ENCODE results near the gene SMARCD3.
A peak's percentile ranks its signal among the peaks of the same experiment; 100 is the strongest.

The SMARCD3 gene

GRCh38 chr7:151213826-151214225 lies 34.7 kb downstream of the SMARCD3 start:
- no peak for TF ChIP-seq Cebpa-rat (IDR thresholded peaks at IDR 0.05)
- Histone ChIP-seq H3K4me2 (no peak overlapping the region), H3K27me3 (no peaks in the 10 kb centered on the region), H4K20me1 (peaks cover 42% of the 10 kb centered on the region), H3K27ac (no peak overlapping the region), H3K4me3 (no peak overlapping the region), H3K4me1 (no peaks in the 10 kb centered on the region), H3K9me3 (no peaks in the 10 kb centered on the region), H3K36me3 (peaks cover 80% of the 10 kb centered on the region), H3K9ac (no peak overlapping the region)

GRCh38 chr7:151212626-151213025 lies 35.9 kb downstream of the SMARCD3 start:
- H3K4me1 ChIP-seq, result peaks cover 5% of the 10 kb centered on the region

GRCh38 chr7:151211155-151211772 lies 37.2 kb downstream of the SMARCD3 start:
- peaks cover 17% of the 10 kb centered on the region for H3K4me1 ChIP-seq
- peaks cover 54% of the 10 kb centered on the region for H3K36me3 ChIP-seq
- H3K27me3 ChIP-seq, result no peaks in the 10 kb centered on the region
- H3K9me3 ChIP-seq, result no peaks in the 10 kb centered on the region
- H3K27ac ChIP-seq, result no peak overlapping the region
- H4K20me1 ChIP-seq, result peaks cover 42% of the 10 kb centered on the region
- TF ChIP-seq Cebpa-rat (IDR thresholded peaks at IDR 0.05), result no peak
- H3K4me3 ChIP-seq, result no peak overlapping the region
- no peak overlapping the region for H3K4me2 ChIP-seq
- H3K9ac ChIP-seq, result no peak overlapping the region

More at GRCh38 chr7:151212626-151213025, 35.9 kb downstream of the SMARCD3 start:
- no peak overlapping the region for H3K9ac ChIP-seq
- peaks cover 42% of the 10 kb centered on the region for H4K20me1 ChIP-seq
- peaks cover 68% of the 10 kb centered on the region for H3K36me3 ChIP-seq
- no peak for TF ChIP-seq Cebpa-rat (IDR thresholded peaks at IDR 0.05)
- H3K4me2 ChIP-seq, result no peak overlapping the region
- H3K4me3 ChIP-seq, result no peak overlapping the region
- no peaks in the 10 kb centered on the region for H3K9me3 ChIP-seq
- H3K27ac ChIP-seq, result no peak overlapping the region
- no peaks in the 10 kb centered on the region for H3K27me3 ChIP-seq

DNA sequence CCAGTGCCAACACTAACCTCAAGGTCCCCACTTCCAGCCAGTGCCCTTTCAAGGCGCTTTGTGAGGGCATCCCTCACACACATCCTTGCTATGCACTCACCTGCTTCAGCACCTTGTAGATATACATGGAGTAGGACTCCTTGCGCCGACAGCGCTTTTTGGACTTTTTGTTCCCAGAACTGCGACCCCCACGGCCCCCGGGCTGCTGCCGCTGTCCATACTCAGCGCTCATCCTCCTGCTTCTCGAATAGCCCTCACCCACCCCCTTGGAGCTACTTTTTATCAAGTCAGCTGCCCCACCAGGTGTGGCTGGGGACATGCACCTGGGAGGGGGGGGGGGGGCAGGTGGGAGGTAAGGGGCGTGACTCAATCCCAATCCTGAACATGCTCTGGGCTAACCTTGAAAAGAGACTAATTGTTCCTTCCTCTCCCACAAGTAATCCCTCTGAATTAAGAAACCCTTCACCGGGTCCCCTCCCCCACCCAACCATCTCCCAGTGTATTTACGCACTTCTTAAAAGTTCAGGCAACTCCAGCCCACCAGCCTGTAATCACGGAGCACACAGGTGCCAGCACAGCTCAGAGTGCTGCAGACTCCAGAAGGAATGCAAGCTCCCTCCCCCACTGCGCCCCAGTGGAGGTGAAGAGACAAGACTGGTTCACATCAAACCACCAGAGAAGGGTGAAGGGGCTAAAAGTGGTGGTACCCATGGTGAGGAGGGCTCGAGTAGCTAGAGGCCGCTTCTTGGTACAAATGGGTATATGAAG lies 38.2 kb downstream of the SMARCD3 start, which contains the start of gene H2BK1:
H2BK1 (minus strand) TSS at position 402 of the 768 bp plus-strand sequence; CDS start at position 232, 170 bp downstream.
- Histone ChIP-seq H3K9ac (no peak within 1 kb of the TSS), H3K36me3 (peaks cover 44% of the 10 kb centered on the region), H3K4me3 (no peak within 1 kb of the TSS), H3K27me3 (no peaks in the 10 kb centered on the region), H4K20me1 (peaks cover 36% of the 10 kb centered on the region), H3K4me1 (peaks cover 17% of the 10 kb centered on the region), H3K4me2 (no peak within 1 kb of the TSS), H3K9me3 (no peaks in the 10 kb centered on the region), H3K27ac (no peak within 1 kb of the TSS)
- TF ChIP-seq Cebpa-rat (IDR thresholded peaks at IDR 0.05), result no peak

- H3K9ac ChIP-seq, result no peak overlapping the region
- H4K20me1 ChIP-seq, result peaks cover 36% of the 10 kb centered on the region
- no peak overlapping the region for H3K4me2 ChIP-seq
- H3K4me1 ChIP-seq, result peaks cover 17% of the 10 kb centered on the region
- no peak overlapping the region for H3K4me3 ChIP-seq
- no peaks in the 10 kb centered on the region for H3K9me3 ChIP-seq
- H3K36me3 ChIP-seq, result peaks cover 37% of the 10 kb centered on the region
- H3K27ac ChIP-seq, result no peak overlapping the region
- H3K27me3 ChIP-seq, result no peaks in the 10 kb centered on the region
- TF ChIP-seq Cebpa-rat (IDR thresholded peaks at IDR 0.05), result no peak
Measured at GRCh38 chr7:151209588-151209987, 38.9 kb downstream of the SMARCD3 start.

DNA sequence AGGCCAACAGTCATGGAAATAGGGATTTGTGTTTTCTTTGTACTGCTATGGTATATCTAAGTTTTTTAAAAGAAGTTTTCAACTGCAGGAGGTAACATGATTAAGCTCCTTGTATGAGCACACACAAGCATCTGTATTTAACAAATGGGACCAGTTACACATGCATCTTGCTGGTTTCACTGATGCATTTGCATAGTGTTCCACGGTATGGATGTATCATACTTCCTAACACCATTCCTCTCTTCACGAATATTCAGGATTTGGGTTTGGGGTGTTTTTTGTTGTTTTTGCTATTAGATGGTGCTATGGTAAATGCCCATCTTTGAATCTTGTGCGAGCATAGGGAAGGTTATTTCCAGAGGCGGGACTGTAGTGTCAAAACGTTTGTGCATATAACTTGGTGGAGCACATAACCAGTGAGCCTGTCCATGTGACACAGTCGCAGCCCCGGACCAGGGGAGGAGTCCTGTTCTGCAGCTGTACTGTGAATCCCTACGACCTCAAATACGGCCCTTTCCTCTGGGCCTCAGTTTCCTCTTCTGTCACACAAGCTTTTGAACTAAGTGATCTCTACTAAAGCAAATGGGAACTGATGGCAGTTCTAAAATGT lies 40.1 kb downstream of the SMARCD3 start:
- Histone ChIP-seq H3K27me3 (peaks cover 3% of the 10 kb centered on the region; the same call in 1 of the 2 replicates), H3K27ac (no peak overlapping the region), H3K4me1 (peaks cover 17% of the 10 kb centered on the region), H3K4me2 (peak overlapping the region; percentile 70; the same call in 1 of the 2 replicates), H3K4me3 (no peak overlapping the region), H3K9ac (no peak overlapping the region), H3K36me3 (peaks cover 25% of the 10 kb centered on the region), H3K9me3 (no peaks in the 10 kb centered on the region), H4K20me1 (peaks cover 26% of the 10 kb centered on the region; the same call in 1 of the 2 replicates)
- no peak for TF ChIP-seq Cebpa-rat (IDR thresholded peaks at IDR 0.05)

- Histone ChIP-seq H3K4me3 (no peak overlapping the region), H3K9ac (no peak overlapping the region), H3K9me3 (no peaks in the 10 kb centered on the region), H3K36me3 (peaks cover 20% of the 10 kb centered on the region), H3K4me2 (peak overlapping the region; percentile 70), H4K20me1 (peaks cover 21% of the 10 kb centered on the region; the same call in 1 of the 2 replicates), H3K27ac (no peak overlapping the region), H3K4me1 (peaks cover 17% of the 10 kb centered on the region), H3K27me3 (peaks cover 9% of the 10 kb centered on the region; the same call in 1 of the 2 replicates)
- no peak for TF ChIP-seq Cebpa-rat (IDR thresholded peaks at IDR 0.05)
Measured at GRCh38 chr7:151207804-151208203, 40.7 kb downstream of the SMARCD3 start.

GRCh38 chr7:151207315-151207714 lies 41.2 kb downstream of the SMARCD3 start:
- H3K36me3 ChIP-seq, result peaks cover 15% of the 10 kb centered on the region
- H3K4me1 ChIP-seq, result peaks cover 17% of the 10 kb centered on the region
- no peak overlapping the region for H3K9ac ChIP-seq
- peaks cover 16% of the 10 kb centered on the region; the same call in 1 of the 2 replicates for H4K20me1 ChIP-seq
- TF ChIP-seq Cebpa-rat (IDR thresholded peaks at IDR 0.05), result no peak
- peak overlapping the region; percentile 70 for H3K4me2 ChIP-seq
- peaks cover 12% of the 10 kb centered on the region; the same call in 1 of the 2 replicates for H3K27me3 ChIP-seq
- no peaks in the 10 kb centered on the region for H3K9me3 ChIP-seq
- H3K27ac ChIP-seq, result no peak overlapping the region
- no peak overlapping the region for H3K4me3 ChIP-seq

DNA sequence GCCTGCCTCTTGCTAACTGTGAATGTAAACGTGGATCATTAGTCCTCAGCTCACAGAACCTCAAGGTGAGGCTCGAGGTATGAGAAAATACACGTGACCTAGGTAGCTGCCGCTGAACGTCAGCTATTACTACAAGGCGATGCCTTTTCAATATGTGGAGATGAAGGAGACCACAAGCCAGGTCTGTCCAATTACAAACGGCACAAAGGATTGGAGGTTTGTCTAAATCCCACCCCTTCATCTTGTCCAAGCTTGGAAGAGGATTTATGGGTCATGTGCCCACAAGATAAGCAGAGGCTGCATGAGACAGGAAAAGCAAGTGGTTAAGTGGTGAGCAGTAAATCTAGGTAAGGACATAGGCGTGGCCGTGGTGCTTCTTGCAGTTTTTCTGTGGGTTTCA lies 41.6 kb downstream of the SMARCD3 start:
- TF ChIP-seq Cebpa-rat (IDR thresholded peaks at IDR 0.05), result no peak
- peaks cover 17% of the 10 kb centered on the region for H3K4me1 ChIP-seq
- no peak overlapping the region for H3K9ac ChIP-seq
- no peaks in the 10 kb centered on the region for H3K9me3 ChIP-seq
- H3K36me3 ChIP-seq, result peaks cover 11% of the 10 kb centered on the region; the same call in 1 of the 2 replicates
- H3K4me2 ChIP-seq, result peak overlapping the region; percentile 70
- no peak overlapping the region for H3K4me3 ChIP-seq
- peaks cover 14% of the 10 kb centered on the region; the same call in 1 of the 2 replicates for H4K20me1 ChIP-seq
- no peak overlapping the region for H3K27ac ChIP-seq
- H3K27me3 ChIP-seq, result peaks cover 12% of the 10 kb centered on the region; the same call in 1 of the 2 replicates

Data from BLaER1 (cell line).